NOMO-1 (cell line): Measurements from ENCODE around the gene IL11.
A peak's percentile ranks its signal among the peaks of the same experiment; 100 is the strongest.
"Not testable (repeated sequence)": the region's sequence is repeated elsewhere in the genome, so short reads cannot be mapped to it uniquely, and the experiment has no call there.

Experiments
- DNase-seq, 2 experiments: peaks; one replicate each; lab custom pipeline; 2025; ENCODE audit not compliant: unreplicated experiment in 2 of 2; lab: John Stamatoyannopoulos, UW

Gene IL11

GRCh38 chr19:55339105-55339888 is 31.0 kb downstream of the IL11 start, which contains the start of gene KMT5C:
Gene KMT5C (plus strand): TSS chr19:55339876. CDS start chr19:55341937, 2,061 bp downstream.
- peak; percentile 100 for DNase-seq

- DNase-seq = no peak
Observed at GRCh38 chr19:55336101-55336500, 34.2 kb downstream of the IL11 start.

- DNase-seq = no peak
Observed at GRCh38 chr19:55333870-55334269, 36.4 kb downstream of the IL11 start.

GRCh38 chr19:55329791-55330190 is 40.5 kb downstream of the IL11 start:
- not testable (repeated sequence) for DNase-seq

GRCh38 chr19:55328774-55329318 is 41.4 kb downstream of the IL11 start:
- DNase-seq = not testable (repeated sequence)

- peak; percentile 32 to 37 for DNase-seq
Observed at GRCh38 chr19:55325172-55325571, 45.1 kb downstream of the IL11 start, which contains the start of gene TMEM150B. Gene TMEM150B (minus strand): TSS chr19:55325341. CDS start chr19:55321036, 4,305 bp downstream.

GRCh38 chr19:55324662-55325061 is 45.6 kb downstream of the IL11 start:
- DNase-seq = no peak

GRCh38 chr19:55322204-55322885 is 47.9 kb downstream of the IL11 start:
- DNase-seq = no peak

GRCh38 chr19:55321466-55322137 is 48.7 kb downstream of the IL11 start:
- no peak for DNase-seq

GRCh38 chr19:55320844-55321419 is 49.3 kb downstream of the IL11 start:
- DNase-seq = no peak

- DNase-seq = no peak
Observed at GRCh38 chr19:55319785-55320184, 50.5 kb downstream of the IL11 start.

GRCh38 chr19:55316646-55317045 is 53.6 kb downstream of the IL11 start:
- no peak for DNase-seq

GRCh38 chr19:55315956-55316525 is 54.2 kb downstream of the IL11 start:
- no peak for DNase-seq

GRCh38 chr19:55314396-55314795 is 55.9 kb downstream of the IL11 start:
- no peak for DNase-seq
